ENCODE measurements around the gene SLIRP. TPM values are rescaled to one million over a fixed set of nuclear protein-coding genes. Genes with fewer than 3 reads are reported as not detected.
A peak's percentile ranks its signal among the peaks of the same experiment; 100 is the strongest.
"Not testable (repeated sequence)": the region's sequence is repeated elsewhere in the genome, so short reads cannot be mapped to it uniquely, and the experiment has no call there.

The SLIRP gene
- total and polyA plus RNA-seq, 9 donors, result 61.6 to 146 (median 78.3) TPM

GRCh38 chr14:77746064-77746702 is 38.3 kb downstream of the SLIRP start:
- H3K9me3 ChIP-seq, result no peaks in the 10 kb centered on the region
- 63 to 75% (median 63%) methylated on average over 4 of the region's 4 CpGs for WGBS, 3 donors
- no peaks in the 10 kb centered on the region for H3K36me3 ChIP-seq
- H3K27ac ChIP-seq, result no peak overlapping the region
- intact Hi-C loops (cut with DNase I), result no loop called here
- DNase-seq, result no peak
- no peaks in the 10 kb centered on the region for H3K27me3 ChIP-seq
- no peaks in the 10 kb centered on the region for H3K4me1 ChIP-seq (ENCODE audit: insufficient read depth)
- TF ChIP-seq EP300 (IDR thresholded peaks at IDR 0.05) (no peak), POLR2A (IDR thresholded peaks at IDR 0.05) (no peak), CTCF (IDR thresholded peaks at IDR 0.05) (no peak)
- H3K4me3 ChIP-seq, result no peak overlapping the region

- intact Hi-C loops (cut with DNase I); H3K27me3 ChIP-seq; H3K36me3 ChIP-seq; H3K9me3 ChIP-seq; H3K27ac ChIP-seq; H3K4me1 ChIP-seq (ENCODE audit: insufficient read depth); DNase-seq; H3K4me3 ChIP-seq: not testable (repeated sequence)
- WGBS, 3 donors, result 90 to 92% (median 92%) methylated on average over 18 to 33 of the region's 33 CpGs
Observed at GRCh38 chr14:77747425-77747824, 39.5 kb downstream of the SLIRP start.

- Histone ChIP-seq H3K4me3 (no peak overlapping the region), H3K27ac (no peak overlapping the region), H3K4me1 (ENCODE audit: insufficient read depth) (peaks cover 3% of the 10 kb centered on the region), H3K27me3 (no peaks in the 10 kb centered on the region), H3K36me3 (no peaks in the 10 kb centered on the region), H3K9me3 (no peaks in the 10 kb centered on the region)
- 90 to 97% (median 93%) methylated on average over 2 of the region's 2 CpGs for WGBS, 3 donors
- intact Hi-C loops (cut with DNase I), result no loop called here
- no peak for TF ChIP-seq EP300 (IDR thresholded peaks at IDR 0.05)
- TF ChIP-seq CTCF (IDR thresholded peaks at IDR 0.05), result no peak
- TF ChIP-seq POLR2A (IDR thresholded peaks at IDR 0.05), result no peak
- DNase-seq, result no peak
Observed at GRCh38 chr14:77752266-77752665, 44.4 kb downstream of the SLIRP start.

- WGBS, 3 donors, result 38 to 46% (median 41%) methylated on average over 3 of the region's 3 CpGs
- H3K4me3 ChIP-seq, result no peak overlapping the region
- H3K4me1 ChIP-seq (ENCODE audit: insufficient read depth), result peaks cover 3% of the 10 kb centered on the region
- no peak for TF ChIP-seq POLR2A (IDR thresholded peaks at IDR 0.05)
- no peaks in the 10 kb centered on the region for H3K27me3 ChIP-seq
- no peaks in the 10 kb centered on the region for H3K36me3 ChIP-seq
- intact Hi-C loops (cut with DNase I), result no loop called here
- DNase-seq, result no peak
- H3K27ac ChIP-seq, result no peak overlapping the region
- H3K9me3 ChIP-seq, result no peaks in the 10 kb centered on the region
Observed at GRCh38 chr14:77752799-77753516, 45.1 kb downstream of the SLIRP start.

- no peaks in the 10 kb centered on the region for H3K9me3 ChIP-seq
- H3K27ac ChIP-seq, result peak within 1 kb of the TSS; percentile 69 to 84
- intact Hi-C loops (cut with DNase I), result no loop called here
- H3K36me3 ChIP-seq, result no peaks in the 10 kb centered on the region
- H3K4me3 ChIP-seq, result peak within 1 kb of the TSS; percentile 91
- TF ChIP-seq EP300 (IDR thresholded peaks at IDR 0.05) (no peak), POLR2A (IDR thresholded peaks at IDR 0.05) (peak; percentile 77), CTCF (IDR thresholded peaks at IDR 0.05) (no peak)
- no peaks in the 10 kb centered on the region for H3K27me3 ChIP-seq
- 0% methylated on average over 60 of the region's 60 CpGs for WGBS, 3 donors
- peak; percentile 89 to 92 (median 90) for DNase-seq
- peaks cover 13% of the 10 kb centered on the region for H3K4me1 ChIP-seq (ENCODE audit: insufficient read depth)
Observed at GRCh38 chr14:77760381-77761204, 52.7 kb downstream of the SLIRP start, which contains the start of gene SNW1. Gene SNW1 (minus strand): TSS chr14:77761156. CDS start chr14:77761127, 29 bp downstream.
